GM18505 (cell line): ENCODE results near the gene SIGLECL1.

Experiments used
- ATAC-seq: cut with Tn5 transposase; IDR thresholded peaks from one replicate; pipeline ENCODE4 v1.9.1; 2021; ENCODE audit not compliant: unreplicated experiment
- POLR2A ChIP-seq: IDR thresholded peaks from 4 replicates; pipeline ENCODE4 v1.6.1; 2011; ENCODE audit warnings: borderline replicate concordance; ENCODE audit not compliant: insufficient read depth, insufficient read length; ENCODE audit errors: extremely low read depth

The SIGLECL1 gene

DNA sequence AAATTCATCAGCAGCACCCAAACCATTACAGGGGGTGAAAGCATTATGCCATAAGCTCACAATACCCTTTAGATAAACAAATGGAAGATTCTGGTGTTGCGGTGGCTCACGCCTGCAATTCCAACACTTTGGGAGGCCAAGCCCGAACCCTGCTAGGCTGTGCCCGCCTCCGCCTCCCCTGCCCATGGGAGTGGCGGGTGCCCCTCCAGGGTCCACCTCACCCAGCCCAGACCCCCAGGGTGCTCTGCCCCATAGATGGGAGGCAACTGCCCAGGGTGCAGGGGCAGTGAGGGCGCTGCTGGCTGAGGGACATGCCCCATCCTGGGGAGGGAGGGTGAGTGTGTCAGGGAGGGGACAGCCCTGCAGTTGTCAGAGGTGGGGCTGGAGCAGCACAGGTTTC is 10.0 kb upstream of the SIGLECL1 start:
- ATAC-seq, result no peak

DNA sequence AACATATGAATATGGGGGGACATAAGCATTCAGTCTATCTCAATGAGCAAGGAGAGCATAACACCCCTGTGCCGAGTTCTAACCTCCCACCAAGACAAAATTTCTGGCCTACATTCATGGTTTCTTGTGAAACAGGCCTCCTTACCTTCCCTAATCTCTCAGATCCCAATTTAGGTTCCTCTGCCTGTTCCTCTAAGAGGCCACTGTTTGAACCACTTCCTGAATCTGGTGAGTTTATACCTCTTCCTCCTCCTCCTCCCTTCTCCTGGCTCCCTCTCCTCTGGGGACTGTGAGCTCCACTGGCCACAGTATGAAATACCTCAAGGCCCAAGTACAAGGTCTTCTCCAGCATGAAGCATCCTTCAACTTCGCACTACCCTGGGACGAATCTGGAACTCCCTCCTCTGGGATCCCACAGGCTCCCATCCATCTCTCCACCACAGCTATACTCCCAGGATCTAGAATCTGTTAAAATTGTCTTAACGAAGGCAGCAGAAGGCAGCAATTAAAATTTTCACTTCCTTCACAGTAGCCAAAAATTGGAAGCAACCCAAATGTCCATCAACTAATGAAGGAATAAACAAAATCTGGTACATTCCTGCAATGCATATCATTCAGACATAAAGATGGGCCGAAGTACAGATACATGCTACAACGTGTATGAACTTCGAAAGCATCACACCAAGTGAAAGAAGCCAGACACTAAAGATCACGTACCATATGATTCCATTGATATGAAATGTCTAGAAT is 7.8 kb upstream of the SIGLECL1 start:
- ATAC-seq, result no peak
- no peak for TF ChIP-seq POLR2A

More for the DNA sequence above, 10.0 kb upstream of the SIGLECL1 start:
- TF ChIP-seq POLR2A, result no peak

DNA sequence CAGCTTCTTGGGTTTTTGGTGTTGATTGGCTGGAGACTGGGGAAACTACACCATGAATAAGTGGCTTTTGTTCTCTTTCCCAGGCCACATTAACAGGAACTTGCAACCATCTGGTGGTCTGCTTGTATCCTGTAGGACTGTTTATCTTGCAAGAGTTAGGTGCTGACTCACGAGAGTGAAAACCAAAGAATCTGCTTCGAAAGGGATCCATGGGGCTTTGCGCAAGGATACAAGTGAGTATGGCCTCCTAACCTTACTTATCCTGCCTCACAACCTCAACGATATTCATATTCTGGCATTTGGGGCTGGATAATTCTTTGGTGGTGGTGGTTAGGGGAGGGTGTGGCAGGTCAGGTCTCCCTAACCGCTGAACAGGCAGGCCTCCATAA is 4.7 kb upstream of the SIGLECL1 start:
- no peak for TF ChIP-seq POLR2A
- ATAC-seq, result no peak

DNA sequence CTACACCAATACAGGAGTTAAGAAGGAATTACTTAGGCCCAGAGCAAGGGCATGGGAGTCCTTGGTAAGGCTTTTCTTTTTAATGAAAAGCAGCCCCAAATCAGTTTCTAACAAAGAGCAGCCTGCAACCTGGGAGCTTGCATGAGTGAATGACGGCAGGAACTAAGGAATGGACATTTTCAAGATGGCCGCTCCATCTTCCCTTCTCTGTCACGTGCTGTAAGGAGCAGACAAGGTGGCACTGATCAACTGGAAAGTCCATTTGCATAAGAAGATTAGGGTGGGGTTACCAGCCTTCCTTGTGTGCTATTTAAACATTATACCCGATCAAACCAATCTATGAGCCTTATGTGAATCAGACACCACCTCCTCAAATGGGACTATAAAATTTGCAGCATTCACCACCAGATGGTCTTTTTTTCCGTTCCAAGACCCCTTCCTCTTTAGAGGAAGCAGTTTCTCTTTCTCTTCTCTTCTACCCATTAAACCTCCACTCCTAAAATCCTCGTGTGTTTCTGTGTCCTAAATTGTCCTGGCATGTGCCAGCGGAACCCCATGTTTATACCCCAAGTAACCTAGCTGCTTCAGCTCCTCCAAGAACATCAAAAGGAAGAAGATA is 2.8 kb upstream of the SIGLECL1 start:
- ATAC-seq, result no peak
- no peak for TF ChIP-seq POLR2A

DNA sequence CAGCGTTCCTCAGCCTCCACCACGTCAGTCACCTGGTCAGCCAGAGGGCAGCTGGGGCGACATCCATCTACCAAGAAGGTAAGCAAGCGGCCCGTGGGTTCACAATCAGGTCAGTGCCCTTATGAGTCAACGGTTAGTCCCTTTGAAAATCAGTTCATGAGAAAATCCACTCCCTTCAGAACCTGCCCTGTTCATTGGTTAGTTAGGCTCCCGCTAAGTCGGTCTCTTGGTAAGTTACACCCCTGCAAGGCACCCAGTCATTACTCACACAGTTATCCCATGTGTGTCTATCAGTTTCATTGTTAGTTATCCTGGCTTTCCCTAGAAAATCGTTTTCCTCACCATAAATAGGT is 564 bp downstream of the SIGLECL1 start:
- TF ChIP-seq POLR2A, result no peak
- ATAC-seq, result no peak

DNA sequence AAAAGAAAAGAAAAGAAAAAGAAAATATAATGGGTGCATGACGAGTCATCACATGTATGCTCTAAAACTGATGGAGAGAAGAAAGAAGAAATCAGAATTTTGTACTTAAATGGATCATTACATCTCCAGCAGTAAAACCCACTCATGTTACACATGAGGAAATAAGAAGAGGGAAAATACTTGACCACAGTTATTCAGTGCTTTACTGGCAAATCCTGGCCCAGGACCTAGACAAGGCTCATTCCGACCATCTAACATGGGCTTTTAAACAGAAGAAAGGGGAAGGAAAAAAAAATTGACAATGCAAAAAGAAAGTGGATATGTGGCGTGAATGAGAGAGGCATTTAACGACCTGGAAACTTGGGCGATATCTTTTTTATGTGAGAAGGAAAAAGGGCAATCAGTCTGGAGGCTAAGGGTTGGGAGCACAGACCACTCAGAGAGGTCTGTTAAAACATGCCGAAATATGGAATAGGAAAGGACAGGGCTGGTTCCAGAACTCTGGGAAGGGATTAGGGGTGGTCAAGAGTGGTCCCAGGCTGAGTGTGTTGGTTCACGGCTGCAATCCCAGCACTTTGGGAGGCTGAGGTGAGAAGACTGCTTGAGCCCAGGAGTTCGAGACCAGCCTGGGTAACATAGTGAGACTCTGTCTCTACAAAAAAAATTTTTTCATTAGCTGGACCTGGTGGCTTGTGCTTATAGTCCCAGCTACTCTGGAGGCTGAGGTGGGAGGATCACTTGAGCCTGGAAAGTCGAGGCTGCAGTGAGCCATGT is 1.6 kb downstream of the SIGLECL1 start:
- no peak for ATAC-seq
- TF ChIP-seq POLR2A, result no peak

DNA sequence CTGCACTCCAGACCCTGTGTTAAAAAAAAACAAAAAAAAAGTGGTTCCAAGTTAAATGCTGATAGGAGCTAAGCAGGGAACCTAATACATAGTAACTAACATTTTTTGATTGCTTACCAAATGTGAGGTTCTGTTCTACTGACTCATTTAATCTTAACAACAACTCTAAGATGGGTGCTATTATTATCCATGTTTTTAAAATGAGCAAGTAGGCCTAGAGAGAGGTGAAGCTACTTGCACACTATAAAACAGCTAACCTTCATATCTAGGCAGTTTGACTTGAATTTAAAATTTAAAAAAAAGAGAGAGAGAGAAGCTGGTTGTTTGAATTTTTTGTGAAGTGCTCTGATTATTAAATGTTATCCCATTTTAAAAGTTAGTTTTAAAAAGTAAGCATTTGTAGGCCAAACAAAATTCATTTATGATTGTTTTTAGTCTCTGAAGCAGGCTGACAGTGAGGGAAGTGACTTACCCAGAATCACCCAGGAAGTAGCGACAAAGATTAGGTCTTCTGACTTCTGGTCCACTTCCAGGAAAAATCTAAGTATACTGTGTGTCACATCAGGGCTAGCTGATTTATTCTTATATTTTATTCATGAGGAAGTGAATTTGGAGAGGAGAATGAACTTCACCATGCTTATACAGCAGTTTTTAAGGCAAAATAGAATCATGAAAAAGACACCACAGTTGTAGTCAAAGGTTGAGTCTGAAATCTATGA is 2.4 kb downstream of the SIGLECL1 start:
- no peak for ATAC-seq
- no peak for TF ChIP-seq POLR2A

DNA sequence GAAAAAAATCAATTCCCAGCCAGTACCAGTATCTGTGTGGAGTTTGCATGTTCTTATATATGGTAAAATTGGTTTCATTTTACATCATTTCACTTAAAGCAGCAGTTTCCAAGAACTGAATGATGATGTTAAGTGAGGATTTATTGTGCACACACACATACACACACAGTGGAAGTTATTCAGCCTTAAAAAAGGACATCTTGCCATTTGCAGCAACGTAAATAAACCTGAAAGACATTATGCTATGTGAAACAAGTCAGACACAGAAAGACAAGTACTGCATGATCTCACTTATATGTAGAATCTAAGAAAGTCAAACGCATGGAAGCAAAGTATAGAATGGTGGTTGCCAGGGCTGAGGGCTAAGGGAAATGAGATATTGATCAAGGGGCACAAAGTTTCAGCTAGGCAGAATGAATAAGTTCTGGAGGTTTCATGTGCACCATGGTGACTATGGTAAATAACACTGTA is 5.3 kb downstream of the SIGLECL1 start:
- no peak for TF ChIP-seq POLR2A
- ATAC-seq, result no peak

DNA sequence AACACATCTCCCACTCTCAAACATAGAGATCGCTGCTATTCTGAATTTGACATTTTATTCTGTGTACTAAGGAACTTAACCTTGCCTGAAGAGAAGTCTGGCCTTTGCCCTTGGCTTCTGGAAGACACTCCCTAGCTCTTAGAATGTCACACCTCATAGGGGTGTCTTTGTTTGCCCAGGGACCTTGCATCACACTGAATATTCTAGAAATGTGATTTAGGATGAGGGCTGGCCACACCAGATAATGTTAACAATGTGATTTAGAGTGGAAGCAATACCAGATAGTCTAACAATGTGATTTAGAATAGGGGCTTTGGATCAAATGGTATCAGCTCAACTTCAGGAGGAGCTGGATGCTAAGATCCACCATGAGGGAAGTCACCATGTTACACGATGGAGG is 6.6 kb downstream of the SIGLECL1 start:
- ATAC-seq, result no peak
- no peak for TF ChIP-seq POLR2A

DNA sequence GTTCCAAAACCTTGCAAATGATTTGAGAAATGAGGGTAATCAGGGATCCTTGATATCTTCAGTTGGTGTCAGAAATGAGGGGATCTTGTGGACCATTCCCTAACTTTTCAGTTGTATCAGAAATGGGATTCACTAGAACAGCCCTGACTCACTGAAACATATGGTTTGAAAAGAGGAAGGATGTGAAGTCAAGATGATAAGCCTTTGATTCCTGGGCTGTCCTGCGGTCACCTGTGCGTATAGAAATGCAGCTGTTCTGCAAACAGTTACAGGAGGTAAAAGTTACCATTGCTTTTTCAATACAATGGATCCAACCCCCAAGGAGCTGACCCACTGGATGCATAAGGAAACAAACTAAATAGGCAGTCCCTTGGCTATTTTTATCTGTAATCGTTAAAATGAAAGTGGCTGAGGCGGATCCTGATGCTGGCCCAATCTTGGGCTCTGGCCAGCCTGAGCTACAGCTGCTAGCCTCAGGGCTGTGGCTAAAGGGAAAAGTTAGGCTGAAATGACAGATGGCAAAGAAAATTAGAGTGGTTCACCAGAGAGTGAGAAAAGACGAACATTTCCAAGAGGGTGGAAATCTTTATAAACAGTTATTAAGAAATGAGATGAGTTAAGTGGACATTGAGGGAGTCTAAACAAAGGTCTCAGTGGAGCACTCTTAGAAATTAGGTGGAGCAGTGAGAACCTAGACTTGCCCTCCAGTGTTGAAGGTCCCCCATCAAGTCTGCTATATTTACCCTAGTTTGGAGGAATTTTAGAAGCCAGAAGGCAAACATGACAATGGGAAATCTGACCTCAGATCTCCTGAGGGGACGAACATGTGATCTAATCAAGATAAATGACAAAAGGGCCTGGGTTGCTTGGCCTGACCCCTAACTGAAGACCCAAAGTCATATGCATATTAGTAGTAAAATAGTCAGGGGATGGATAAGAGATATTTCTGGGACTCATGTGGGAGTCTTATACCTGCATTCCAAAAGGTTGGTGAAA is 7.6 kb downstream of the SIGLECL1 start:
- no peak for ATAC-seq

DNA sequence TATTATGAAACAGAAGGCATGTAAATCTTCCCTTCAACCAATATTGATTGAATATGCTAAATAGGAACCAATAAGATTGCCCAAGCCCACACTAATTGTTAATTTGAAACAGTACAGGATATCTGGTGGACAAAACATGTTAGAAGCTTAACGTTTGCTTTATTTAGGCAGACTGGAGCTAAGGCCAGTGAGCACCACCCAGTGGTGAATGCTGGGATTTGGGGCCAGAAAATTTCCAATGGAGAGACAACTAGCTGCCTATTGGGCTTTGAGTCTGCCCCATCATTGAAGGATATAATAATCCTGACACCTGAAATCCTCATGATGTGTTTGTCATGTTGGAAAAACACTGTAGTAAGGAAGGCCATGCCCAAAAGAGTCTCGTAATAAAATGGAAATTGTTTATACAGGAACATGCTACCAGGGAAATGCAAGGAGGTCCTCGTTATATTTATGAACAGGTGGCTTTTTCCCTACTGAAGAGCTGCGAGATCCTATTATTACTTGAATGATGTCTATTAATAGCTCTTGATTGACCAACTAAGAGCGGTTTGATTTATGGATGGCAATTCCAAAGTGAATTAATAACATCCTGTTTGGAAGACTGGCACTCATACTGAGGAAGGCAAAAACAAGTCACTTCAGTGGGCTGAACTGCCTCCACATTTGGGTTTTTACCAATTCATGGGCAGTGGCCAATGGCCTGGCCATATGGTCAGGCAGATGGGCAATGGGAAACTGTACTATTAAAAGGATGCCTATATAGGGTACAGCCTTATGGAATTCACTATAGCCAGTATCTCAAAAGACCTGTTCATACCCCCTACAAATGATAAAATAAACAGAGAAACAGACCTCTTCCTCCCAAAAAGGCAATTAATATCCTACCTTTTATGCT is 8.7 kb downstream of the SIGLECL1 start:
- ATAC-seq, result no peak
- no peak for TF ChIP-seq POLR2A

More for the DNA sequence above, 7.6 kb downstream of the SIGLECL1 start:
- TF ChIP-seq POLR2A, result no peak
